Activated T-cell treated with anti-CD3 and anti-CD28 coated beads, Interleukin-2, amount 50 U/mL, for 4 hours (primary cell): ENCODE data around the gene SPECC1. TPM values are rescaled to one million over a fixed set of nuclear protein-coding genes. Genes with fewer than 3 reads are reported as not detected.
"Not testable (repeated sequence)": the region's sequence is repeated elsewhere in the genome, so short reads cannot be mapped to it uniquely, and the experiment has no call there.

Experiments
- ATAC-seq, 2 donors: fragments of 200-7000 bp; cut with Tn5 transposase; one replicate each; pipeline ENCODE4 v1.10.0; 2021
- DNase-seq: peaks from one replicate; pipeline ENCODE4 v3.0.0-alpha.2; 2020
- H3K27me3 Mint-ChIP-seq: one replicate; pipeline ENCODE4 v1.8.0; 2021; ENCODE audit warnings: low read depth, mixed read lengths
- H3K36me3 Mint-ChIP-seq: one replicate; pipeline ENCODE4 v1.8.0; 2022; ENCODE audit warnings: mixed read lengths; ENCODE audit not compliant: insufficient read depth
- H3K4me1 Mint-ChIP-seq: one replicate; pipeline ENCODE4 v1.8.0; 2021; ENCODE audit warnings: low read depth, mixed read lengths
- H3K4me3 Mint-ChIP-seq: one replicate; pipeline ENCODE4 v1.8.0; 2021; ENCODE audit warnings: mild to moderate bottlenecking, moderate library complexity, mixed read lengths
- H3K9me3 Mint-ChIP-seq: one replicate; pipeline ENCODE4 v1.8.0; 2021; ENCODE audit warnings: mixed read lengths
- total RNA-seq, 3 donors: library from RNA; stranded (reverse); gene quantifications; one replicate each; pipeline ENCODE4 v1.2.1, GENCODE V29; 2021

The SPECC1 gene
- total RNA-seq, 3 donors from 2014 or later, result 3.8 to 7.0 (median 3.9) TPM

DNA sequence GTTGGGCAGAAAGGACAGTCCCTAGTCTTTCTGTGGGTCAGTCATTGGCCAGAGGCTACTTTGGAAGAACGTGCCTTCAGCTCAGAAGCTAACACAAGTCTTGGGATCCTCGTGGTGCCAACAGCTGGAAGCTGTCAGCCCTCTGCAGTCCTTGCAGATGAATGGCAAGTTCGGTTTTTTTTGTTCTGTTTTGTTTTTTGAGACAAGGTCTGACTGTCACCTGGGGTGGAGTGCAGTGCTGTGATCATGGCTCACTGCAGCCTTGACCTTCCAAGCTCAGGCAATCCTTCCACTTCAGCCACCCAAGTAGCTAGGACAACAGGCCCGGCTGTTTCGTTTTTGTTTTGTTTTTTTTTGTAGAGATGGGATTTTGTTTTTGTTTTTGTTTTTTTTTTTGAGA is 149.4 kb downstream of the SPECC1 start:
- DNase-seq, result no peak
- Mint-ChIP-seq H3K4me3 (no peak overlapping the region), H3K4me1 (peaks cover 3% of the 10 kb centered on the region), H3K27me3 (peaks cover 5% of the 10 kb centered on the region), H3K9me3 (no peaks in the 10 kb centered on the region), H3K36me3 (no peaks in the 10 kb centered on the region)
- no peak for ATAC-seq

- Mint-ChIP-seq H3K9me3 (no peaks in the 10 kb centered on the region), H3K4me1 (peaks cover 3% of the 10 kb centered on the region), H3K27me3 (peaks cover 5% of the 10 kb centered on the region), H3K4me3 (no peak overlapping the region), H3K36me3 (no peaks in the 10 kb centered on the region)
- no peak for ATAC-seq
- DNase-seq, result no peak
Observed at GRCh38 chr17:20159406-20160069, 150.4 kb downstream of the SPECC1 start.

- not testable (repeated sequence) for H3K4me3 Mint-ChIP-seq, ATAC-seq, H3K4me1 Mint-ChIP-seq, H3K36me3 Mint-ChIP-seq, H3K9me3 Mint-ChIP-seq, DNase-seq, H3K27me3 Mint-ChIP-seq
Observed at GRCh38 chr17:20165516-20165915, 156.4 kb downstream of the SPECC1 start.

DNA sequence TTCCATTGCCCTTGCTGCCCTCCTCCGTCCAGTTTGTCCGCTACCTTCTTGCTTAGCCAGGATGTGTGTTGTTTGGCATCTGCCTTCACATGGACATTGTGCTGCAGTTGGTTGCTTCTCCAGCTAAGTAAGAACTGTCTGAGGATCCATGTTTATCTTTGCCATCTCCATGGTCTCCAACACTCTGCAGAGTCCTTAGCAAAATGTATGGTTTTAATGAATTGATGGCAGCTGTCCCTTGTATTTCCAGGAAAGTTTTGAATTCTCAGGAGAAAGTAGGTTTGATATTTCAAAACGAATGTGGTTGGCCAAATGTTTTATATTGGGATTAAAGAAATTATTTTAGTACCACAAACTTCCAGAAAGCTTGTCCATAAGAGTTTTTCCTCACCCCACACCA is 160.9 kb downstream of the SPECC1 start:
- H3K4me3 Mint-ChIP-seq, result no peak overlapping the region
- ATAC-seq (no peak), DNase-seq (no peak)
- H3K9me3 Mint-ChIP-seq, result no peaks in the 10 kb centered on the region
- peaks cover 5% of the 10 kb centered on the region for H3K27me3 Mint-ChIP-seq
- no peaks in the 10 kb centered on the region for H3K36me3 Mint-ChIP-seq
- H3K4me1 Mint-ChIP-seq, result no peaks in the 10 kb centered on the region

- ATAC-seq, result no peak
- Mint-ChIP-seq H3K4me3 (no peak overlapping the region), H3K36me3 (no peaks in the 10 kb centered on the region), H3K27me3 (no peaks in the 10 kb centered on the region), H3K9me3 (no peaks in the 10 kb centered on the region), H3K4me1 (no peaks in the 10 kb centered on the region)
- DNase-seq, result no peak
Observed at GRCh38 chr17:20171741-20172365, 162.7 kb downstream of the SPECC1 start.

DNA sequence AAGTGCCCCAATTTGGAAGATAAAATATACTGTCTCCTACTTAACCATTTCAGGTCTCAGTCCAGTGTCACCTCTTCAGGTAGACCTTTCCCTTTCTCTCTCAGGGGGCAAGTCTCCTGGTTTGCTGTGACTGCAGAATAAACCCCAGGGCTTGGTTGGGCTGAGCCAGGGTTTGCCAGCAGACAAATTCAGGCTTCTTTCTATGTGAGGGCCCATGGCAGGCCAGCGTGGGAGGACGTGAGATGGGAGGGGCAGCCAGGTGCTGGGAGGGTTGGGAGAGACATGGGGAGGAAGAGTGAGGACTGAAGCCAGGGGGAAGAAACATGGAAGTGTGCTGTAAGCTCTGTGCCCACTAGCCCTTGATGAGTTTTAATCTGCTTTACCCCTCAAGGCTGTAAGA is 163.2 kb downstream of the SPECC1 start:
- H3K4me3 Mint-ChIP-seq, result no peak overlapping the region
- no peaks in the 10 kb centered on the region for H3K27me3 Mint-ChIP-seq
- H3K9me3 Mint-ChIP-seq, result no peaks in the 10 kb centered on the region
- H3K36me3 Mint-ChIP-seq, result no peaks in the 10 kb centered on the region
- no peak for ATAC-seq
- DNase-seq, result no peak
- no peaks in the 10 kb centered on the region for H3K4me1 Mint-ChIP-seq

- Mint-ChIP-seq H3K4me1 (no peaks in the 10 kb centered on the region), H3K9me3 (no peaks in the 10 kb centered on the region), H3K27me3 (no peaks in the 10 kb centered on the region), H3K36me3 (no peaks in the 10 kb centered on the region), H3K4me3 (no peak overlapping the region)
- no peak for DNase-seq
- no peak for ATAC-seq
Observed at GRCh38 chr17:20173091-20173490, 163.9 kb downstream of the SPECC1 start.

DNA sequence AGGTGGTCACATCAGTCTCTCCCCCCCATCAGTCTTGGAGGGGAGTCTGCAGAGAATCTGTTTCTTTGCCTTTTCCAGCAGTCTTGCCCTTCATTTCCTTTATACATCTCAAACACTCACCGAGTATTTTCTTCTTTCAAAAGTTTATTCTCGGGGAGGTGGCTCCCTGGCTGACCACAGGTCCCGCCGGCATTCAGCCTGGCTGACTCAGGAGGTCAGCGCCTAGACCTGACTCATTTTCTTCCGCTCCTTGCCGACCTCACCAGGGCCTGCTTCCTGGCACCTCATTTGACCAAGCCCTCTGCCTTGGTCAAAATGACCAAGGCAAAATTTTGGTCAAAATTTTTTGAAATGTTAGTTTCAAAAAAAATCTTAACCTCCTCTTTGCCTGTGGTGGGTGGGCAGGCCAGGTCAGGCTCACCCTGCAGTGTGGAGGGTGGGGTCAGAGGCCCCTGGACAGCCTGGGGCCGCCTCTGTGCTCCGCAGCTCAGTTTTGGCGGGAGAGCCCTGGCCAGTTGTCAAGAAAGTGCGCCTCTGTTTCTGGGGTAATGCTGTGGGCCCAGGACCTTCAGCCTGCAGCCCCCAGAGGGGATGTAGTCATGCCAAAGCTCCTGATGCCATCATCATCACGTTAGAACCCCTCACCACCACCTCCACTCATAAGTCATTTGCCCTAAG is 165.6 kb downstream of the SPECC1 start:
- Mint-ChIP-seq H3K9me3 (no peaks in the 10 kb centered on the region), H3K27me3 (no peaks in the 10 kb centered on the region), H3K36me3 (no peaks in the 10 kb centered on the region), H3K4me1 (no peaks in the 10 kb centered on the region), H3K4me3 (no peak overlapping the region)
- DNase-seq (no peak), ATAC-seq (no peak)

GRCh38 chr17:20179041-20179440 is 169.9 kb downstream of the SPECC1 start:
- Mint-ChIP-seq H3K36me3 (no peaks in the 10 kb centered on the region), H3K9me3 (no peaks in the 10 kb centered on the region), H3K4me1 (no peaks in the 10 kb centered on the region), H3K4me3 (no peak overlapping the region), H3K27me3 (no peaks in the 10 kb centered on the region)
- DNase-seq (no peak), ATAC-seq (no peak)

DNA sequence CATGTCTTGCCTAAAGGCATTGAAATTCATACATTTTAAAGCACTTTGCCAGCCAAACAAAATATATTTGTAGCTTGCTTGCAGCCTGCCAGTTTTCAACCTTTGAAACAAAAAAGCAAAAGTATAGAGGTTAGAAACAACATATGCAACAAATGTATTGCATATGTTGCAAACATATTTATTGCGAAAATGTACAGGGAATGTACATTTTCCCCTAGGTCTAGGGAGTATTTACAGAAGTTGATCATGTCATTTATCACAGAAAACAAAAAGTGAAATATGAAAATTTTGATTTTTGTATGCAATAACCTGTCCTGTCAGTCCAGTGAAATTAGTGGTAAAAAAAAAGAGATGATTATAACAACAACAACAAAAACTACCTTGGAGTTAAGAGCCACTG is 171.5 kb downstream of the SPECC1 start:
- H3K4me3 Mint-ChIP-seq, result no peak overlapping the region
- no peaks in the 10 kb centered on the region for H3K4me1 Mint-ChIP-seq
- ATAC-seq (no peak), DNase-seq (no peak)
- H3K36me3 Mint-ChIP-seq, result no peaks in the 10 kb centered on the region
- no peaks in the 10 kb centered on the region for H3K27me3 Mint-ChIP-seq
- no peaks in the 10 kb centered on the region for H3K9me3 Mint-ChIP-seq

GRCh38 chr17:20184181-20184580 is 175.0 kb downstream of the SPECC1 start:
- H3K27me3 Mint-ChIP-seq, result no peaks in the 10 kb centered on the region
- DNase-seq, result no peak
- ATAC-seq, result no peak
- no peaks in the 10 kb centered on the region for H3K9me3 Mint-ChIP-seq
- H3K36me3 Mint-ChIP-seq, result no peaks in the 10 kb centered on the region
- no peaks in the 10 kb centered on the region for H3K4me1 Mint-ChIP-seq
- no peak overlapping the region for H3K4me3 Mint-ChIP-seq

GRCh38 chr17:20184977-20185619 is 175.9 kb downstream of the SPECC1 start:
- no peak for ATAC-seq
- no peaks in the 10 kb centered on the region for H3K9me3 Mint-ChIP-seq
- no peaks in the 10 kb centered on the region for H3K36me3 Mint-ChIP-seq
- no peak overlapping the region for H3K4me3 Mint-ChIP-seq
- no peaks in the 10 kb centered on the region for H3K27me3 Mint-ChIP-seq
- no peak for DNase-seq
- no peaks in the 10 kb centered on the region for H3K4me1 Mint-ChIP-seq

DNA sequence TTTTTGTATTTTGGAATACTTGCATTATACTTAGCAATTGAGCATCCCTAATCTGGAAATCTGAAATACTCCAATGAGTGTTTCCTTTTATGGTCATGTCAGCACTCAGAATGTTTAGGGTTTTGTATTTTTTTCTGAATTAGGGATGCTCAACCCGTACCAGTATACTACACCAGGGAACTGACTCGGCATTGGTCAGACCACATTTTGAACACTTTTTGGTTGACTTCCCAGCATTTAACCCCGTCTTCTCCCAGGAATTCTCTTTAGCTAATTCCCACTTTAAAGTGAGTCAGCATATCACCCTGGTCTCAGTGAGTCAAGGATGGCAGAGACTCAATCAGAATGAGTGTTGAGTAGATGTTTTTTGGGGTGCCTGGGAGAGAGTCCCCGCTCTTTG is 177.9 kb downstream of the SPECC1 start:
- Mint-ChIP-seq H3K9me3 (no peaks in the 10 kb centered on the region), H3K4me1 (no peaks in the 10 kb centered on the region), H3K36me3 (no peaks in the 10 kb centered on the region), H3K4me3 (no peak overlapping the region), H3K27me3 (no peaks in the 10 kb centered on the region)
- DNase-seq (no peak), ATAC-seq (no peak)

GRCh38 chr17:20189302-20189701 is 180.1 kb downstream of the SPECC1 start:
- H3K4me3 Mint-ChIP-seq, result no peak overlapping the region
- ATAC-seq (no peak), DNase-seq (no peak)
- H3K36me3 Mint-ChIP-seq, result no peaks in the 10 kb centered on the region
- no peaks in the 10 kb centered on the region for H3K27me3 Mint-ChIP-seq
- H3K4me1 Mint-ChIP-seq, result no peaks in the 10 kb centered on the region
- H3K9me3 Mint-ChIP-seq, result no peaks in the 10 kb centered on the region

DNA sequence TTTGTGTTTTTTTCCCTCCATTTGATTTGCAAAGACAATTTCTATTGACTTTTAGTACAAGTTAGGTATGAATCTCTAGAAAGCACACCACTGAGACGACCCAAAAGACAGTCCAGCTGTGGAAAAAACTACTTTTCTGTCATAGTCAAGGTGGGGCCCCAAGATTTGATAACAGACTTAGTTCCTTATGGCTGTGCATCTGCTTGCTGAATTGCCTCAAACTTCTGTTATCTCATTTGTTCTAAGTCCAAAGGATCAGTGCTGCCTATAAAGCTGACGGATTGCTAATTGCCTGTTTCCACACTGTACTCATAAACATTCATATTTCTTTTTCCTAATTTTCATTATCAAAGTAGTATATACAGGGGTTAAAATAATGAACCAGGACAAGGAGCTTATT is 180.8 kb downstream of the SPECC1 start:
- Mint-ChIP-seq H3K4me3 (no peak overlapping the region), H3K9me3 (no peaks in the 10 kb centered on the region), H3K27me3 (no peaks in the 10 kb centered on the region), H3K36me3 (no peaks in the 10 kb centered on the region), H3K4me1 (no peaks in the 10 kb centered on the region)
- no peak for DNase-seq
- ATAC-seq, result no peak
